OCI-LY1 (cell line): ENCODE results near the gene NIT1.

Experiments used
- EZH2 ChIP-seq: fragments of 200-600 bp; sonication (generic), shearing (Covaris generic); IDR thresholded peaks from 2 replicates; pipeline ENCODE4 v1.8.0; 2017; ENCODE audit warnings: borderline replicate concordance, mixed run types, mild to moderate bottlenecking, antibody characterized with exemption, low read length, moderate library complexity, mixed read lengths
- TF ChIP-seq, protein P1 (sequence below): fragments of 200-600 bp; sonication (generic), shearing (Covaris generic); IDR thresholded peaks from 2 replicates; pipeline ENCODE4 v1.5.1; 2017; ENCODE audit warnings: mild to moderate bottlenecking, antibody characterized with exemption, low read length, moderate library complexity, mixed read lengths

DNA sequence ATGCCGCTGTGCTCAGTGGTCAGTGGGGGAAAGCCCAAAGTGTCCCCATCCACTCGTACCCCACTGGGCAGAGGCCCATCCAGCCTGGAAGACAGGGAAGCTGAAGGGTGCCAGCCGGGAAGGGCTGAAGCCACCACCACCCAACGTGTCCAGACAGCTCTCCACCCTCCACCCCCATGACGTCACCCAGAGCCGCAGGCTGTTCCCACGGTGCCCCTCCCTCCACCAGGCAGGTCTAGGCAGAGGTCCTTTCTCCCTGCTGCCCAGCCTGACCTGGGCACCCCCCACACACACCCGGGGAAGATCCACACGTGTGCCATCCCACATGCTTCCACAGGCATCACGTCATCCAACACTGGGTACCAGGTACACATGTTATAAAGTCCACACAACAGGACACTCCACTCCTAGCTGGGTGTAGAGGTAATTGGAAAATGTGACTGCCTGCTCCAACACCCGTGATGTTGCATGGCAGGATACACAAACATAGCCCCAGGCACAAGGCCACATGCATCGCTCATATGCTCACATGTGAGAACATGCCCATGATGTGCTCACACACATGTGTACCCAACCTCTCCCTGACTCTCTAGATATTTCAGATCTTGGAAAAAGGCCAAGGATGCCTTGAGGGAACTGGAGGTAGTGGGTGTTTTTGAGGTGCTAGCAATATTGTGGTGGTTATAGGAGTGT lies 43.1 kb upstream of the NIT1 start:
- TF ChIP-seq, protein P1, sequence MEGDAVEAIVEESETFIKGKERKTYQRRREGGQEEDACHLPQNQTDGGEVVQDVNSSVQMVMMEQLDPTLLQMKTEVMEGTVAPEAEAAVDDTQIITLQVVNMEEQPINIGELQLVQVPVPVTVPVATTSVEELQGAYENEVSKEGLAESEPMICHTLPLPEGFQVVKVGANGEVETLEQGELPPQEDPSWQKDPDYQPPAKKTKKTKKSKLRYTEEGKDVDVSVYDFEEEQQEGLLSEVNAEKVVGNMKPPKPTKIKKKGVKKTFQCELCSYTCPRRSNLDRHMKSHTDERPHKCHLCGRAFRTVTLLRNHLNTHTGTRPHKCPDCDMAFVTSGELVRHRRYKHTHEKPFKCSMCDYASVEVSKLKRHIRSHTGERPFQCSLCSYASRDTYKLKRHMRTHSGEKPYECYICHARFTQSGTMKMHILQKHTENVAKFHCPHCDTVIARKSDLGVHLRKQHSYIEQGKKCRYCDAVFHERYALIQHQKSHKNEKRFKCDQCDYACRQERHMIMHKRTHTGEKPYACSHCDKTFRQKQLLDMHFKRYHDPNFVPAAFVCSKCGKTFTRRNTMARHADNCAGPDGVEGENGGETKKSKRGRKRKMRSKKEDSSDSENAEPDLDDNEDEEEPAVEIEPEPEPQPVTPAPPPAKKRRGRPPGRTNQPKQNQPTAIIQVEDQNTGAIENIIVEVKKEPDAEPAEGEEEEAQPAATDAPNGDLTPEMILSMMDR = no peak
- no peak for TF ChIP-seq EZH2
